ENCODE results near the gene ZNF496.

The ZNF496 gene

GRCh38 chr1:247331525-247332214 lies at the start of gene ZNF496:
TSS of gene ZNF496 (minus strand) at chr1:247331867. CDS start at chr1:247329578, 2,289 bp downstream.
- peak; percentile 19; the same call in 1 of the 2 replicates for TF ChIP-seq CTCF (IDR thresholded peaks at IDR 0.05)

GRCh38 chr1:247378334-247379073 lies 46.8 kb upstream of the ZNF496 start:
- TF ChIP-seq CTCF (IDR thresholded peaks at IDR 0.05) = no peak

DNA sequence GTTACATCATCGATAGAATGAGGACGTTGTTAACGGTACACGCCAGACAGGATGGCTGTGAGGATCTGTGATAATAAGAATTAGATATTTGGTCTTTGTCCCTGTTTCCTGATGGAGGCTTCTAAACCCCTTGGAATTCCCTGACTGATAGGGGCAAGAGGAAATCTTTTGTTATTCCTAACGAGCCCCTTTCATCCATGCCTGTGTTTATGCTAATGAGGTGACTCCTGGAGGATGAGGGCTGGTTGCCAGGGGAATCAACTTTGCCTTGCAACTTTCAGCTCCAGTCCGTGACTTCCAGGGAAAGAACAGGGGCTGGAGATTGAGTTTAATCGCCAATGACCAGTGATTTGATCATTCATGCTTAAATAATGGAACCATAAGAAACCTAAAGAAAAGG lies 45.0 kb upstream of the ZNF496 start:
- no peak for TF ChIP-seq CTCF (IDR thresholded peaks at IDR 0.05)

- no peak for TF ChIP-seq CTCF (IDR thresholded peaks at IDR 0.05)
These were observed 44.1 kb upstream of the ZNF496 start for GRCh38 chr1:247375747-247376146.

DNA sequence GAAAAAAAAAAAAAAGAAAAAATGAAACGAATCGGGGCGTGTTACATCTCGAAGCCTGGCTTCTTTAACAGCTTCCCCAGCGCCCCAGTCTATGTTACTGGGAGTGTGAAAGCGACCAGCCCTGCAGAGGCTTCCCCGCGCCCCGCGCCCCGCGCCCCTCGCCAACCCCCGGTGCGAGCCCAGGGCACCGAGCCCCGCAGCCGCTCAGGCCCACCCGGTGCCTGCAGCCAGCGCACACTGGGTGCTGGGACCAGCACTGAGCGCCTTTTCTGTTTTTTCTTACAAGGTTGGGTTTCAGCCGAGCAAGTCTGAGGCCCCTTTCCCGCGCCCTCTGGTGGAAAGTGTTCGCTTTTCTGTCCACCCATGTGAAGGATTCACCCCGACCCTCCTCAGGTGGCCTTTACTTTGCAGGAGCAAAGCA lies 42.1 kb upstream of the ZNF496 start:
- TF ChIP-seq CTCF (IDR thresholded peaks at IDR 0.05) = no peak

- no peak for TF ChIP-seq CTCF (IDR thresholded peaks at IDR 0.05)
These were observed 40.2 kb upstream of the ZNF496 start for GRCh38 chr1:247371801-247372259.

- no peak for TF ChIP-seq CTCF (IDR thresholded peaks at IDR 0.05)
These were observed 39.4 kb upstream of the ZNF496 start for GRCh38 chr1:247370786-247371732.

All from LNCAP (cell line).